ENCODE data around the gene IDH3G. TPM values are rescaled to one million over a fixed set of nuclear protein-coding genes. Genes with fewer than 3 reads are reported as not detected.

The IDH3G gene
- polyA plus RNA-seq, 1 donor = 58.7 TPM

GRCh38 chrX:153739754-153740486 is 54.3 kb downstream of the IDH3G start:
- Histone ChIP-seq H3K36me3 (ENCODE audit: control insufficient read depth, insufficient read depth, low read length) (peaks cover 7% of the 10 kb centered on the region), H3K27me3 (ENCODE audit: control insufficient read depth, insufficient read depth, low read length) (no peaks in the 10 kb centered on the region), H3K4me1 (ENCODE audit: control insufficient read depth, insufficient read depth, low read length) (peaks cover 28% of the 10 kb centered on the region), H3K4me3 (ENCODE audit: low read length) (no peak overlapping the region), H3K27ac (ENCODE audit: low read length) (no peak overlapping the region), H3K9me3 (ENCODE audit: control insufficient read depth, low read depth, low read length) (no peaks in the 10 kb centered on the region)
- no CpG with 5 or more reads among the region's 29 CpGs for WGBS (ENCODE audit: insufficient coverage, low lambda C conversion rate)
- no peak for DNase-seq

GRCh38 chrX:153738056-153738605 is 56.0 kb downstream of the IDH3G start:
- H3K4me1 ChIP-seq (ENCODE audit: control insufficient read depth, insufficient read depth, low read length) = peaks cover 18% of the 10 kb centered on the region
- H3K27me3 ChIP-seq (ENCODE audit: control insufficient read depth, insufficient read depth, low read length) = no peaks in the 10 kb centered on the region
- DNase-seq = no peak
- H3K36me3 ChIP-seq (ENCODE audit: control insufficient read depth, insufficient read depth, low read length) = peaks cover 8% of the 10 kb centered on the region
- H3K4me3 ChIP-seq (ENCODE audit: low read length) = no peak overlapping the region
- H3K27ac ChIP-seq (ENCODE audit: low read length) = no peak overlapping the region
- WGBS (ENCODE audit: insufficient coverage, low lambda C conversion rate) = no CpG with 5 or more reads among the region's 27 CpGs
- H3K9me3 ChIP-seq (ENCODE audit: control insufficient read depth, low read depth, low read length) = no peaks in the 10 kb centered on the region

- peaks cover 8% of the 10 kb centered on the region for H3K36me3 ChIP-seq (ENCODE audit: control insufficient read depth, insufficient read depth, low read length)
- no peak overlapping the region for H3K27ac ChIP-seq (ENCODE audit: low read length)
Measured at GRCh38 chrX:153736871-153737441, 57.2 kb downstream of the IDH3G start.

GRCh38 chrX:153736071-153736820 is 57.9 kb downstream of the IDH3G start:
- no peaks in the 10 kb centered on the region for H3K27me3 ChIP-seq (ENCODE audit: control insufficient read depth, insufficient read depth, low read length)
- H3K9me3 ChIP-seq (ENCODE audit: control insufficient read depth, low read depth, low read length) = no peaks in the 10 kb centered on the region
- no peak for DNase-seq
- H3K36me3 ChIP-seq (ENCODE audit: control insufficient read depth, insufficient read depth, low read length) = peaks cover 8% of the 10 kb centered on the region
- H3K4me1 ChIP-seq (ENCODE audit: control insufficient read depth, insufficient read depth, low read length) = peaks cover 14% of the 10 kb centered on the region
- H3K4me3 ChIP-seq (ENCODE audit: low read length) = no peak overlapping the region
- no peak overlapping the region for H3K27ac ChIP-seq (ENCODE audit: low read length)
- 90% methylated on average over 2 of the region's 30 CpGs for WGBS (ENCODE audit: insufficient coverage, low lambda C conversion rate)

More at GRCh38 chrX:153736871-153737441, 57.2 kb downstream of the IDH3G start:
- DNase-seq = no peak
- no CpG with 5 or more reads among the region's 15 CpGs for WGBS (ENCODE audit: insufficient coverage, low lambda C conversion rate)
- Histone ChIP-seq H3K4me3 (ENCODE audit: low read length) (no peak overlapping the region), H3K4me1 (ENCODE audit: control insufficient read depth, insufficient read depth, low read length) (peaks cover 15% of the 10 kb centered on the region), H3K27me3 (ENCODE audit: control insufficient read depth, insufficient read depth, low read length) (no peaks in the 10 kb centered on the region), H3K9me3 (ENCODE audit: control insufficient read depth, low read depth, low read length) (no peaks in the 10 kb centered on the region)

Other genes with a start within 250 kb of the IDH3G start
- 15.9 TPM for gene CCNQ, start 195.2 kb downstream of the IDH3G start, polyA plus RNA-seq
- 0.78 TPM for gene DUSP9, start 147.2 kb downstream of the IDH3G start, polyA plus RNA-seq
- gene PNCK, start 120.6 kb downstream of the IDH3G start, polyA plus RNA-seq = 128 TPM
- gene SLC6A8, start 106.4 kb downstream of the IDH3G start, polyA plus RNA-seq = 139 TPM
- gene BCAP31, start 70.0 kb downstream of the IDH3G start, polyA plus RNA-seq = 198 TPM
- gene ABCD1, start 69.5 kb downstream of the IDH3G start, polyA plus RNA-seq = 13.4 TPM
- gene PLXNB3, start 30.1 kb downstream of the IDH3G start, polyA plus RNA-seq = 5.0 TPM
- gene SRPK3, start 13.3 kb downstream of the IDH3G start, polyA plus RNA-seq = 1.8 TPM
- gene SSR4, start 293 bp upstream of the IDH3G start, polyA plus RNA-seq = 240 TPM
- gene PDZD4, start 36.2 kb upstream of the IDH3G start, polyA plus RNA-seq = 10.5 TPM
- gene L1CAM, start 91.8 kb upstream of the IDH3G start, polyA plus RNA-seq = 22.5 TPM
- gene AVPR2, start 110.3 kb upstream of the IDH3G start, polyA plus RNA-seq = 0.28 TPM
- gene ARHGAP4, start 131.9 kb upstream of the IDH3G start, polyA plus RNA-seq = 33.2 TPM
- gene NAA10, start 140.7 kb upstream of the IDH3G start, polyA plus RNA-seq = 73.6 TPM
- gene RENBP, start 150.3 kb upstream of the IDH3G start, polyA plus RNA-seq = 85.8 TPM
- gene HCFC1, start 177.4 kb upstream of the IDH3G start, polyA plus RNA-seq = 33.3 TPM
- 4.9 TPM for gene TMEM187, start 178.4 kb upstream of the IDH3G start, polyA plus RNA-seq
- 53.8 TPM for gene IRAK1, start 225.5 kb upstream of the IDH3G start, polyA plus RNA-seq